Right atrium auricular region (tissue), 2 donors: ENCODE results near the gene DDX4. TPM values are rescaled to one million over a fixed set of nuclear protein-coding genes. Genes with fewer than 3 reads are reported as not detected.
"Not testable (repeated sequence)": the region's sequence is repeated elsewhere in the genome, so short reads cannot be mapped to it uniquely, and the experiment has no call there.

Experiments
- DNase-seq: peaks from one replicate; pipeline ENCODE4 v3.0.0-alpha.2; 2019; ENCODE audit warnings: low spot score
- H3K27ac ChIP-seq, 2 donors: fragments of 200-600 bp; sonication (generic); 1 replicate in 1 of 2; 2 replicates in 1 of 2; pipeline ENCODE4 v1.5.1; 2016 to 2019
- H3K27me3 ChIP-seq, 2 donors: fragments of 200-600 bp; sonication (generic); one replicate each; pipeline versions ENCODE4 v1.5.1 to v1.6.0; 2017 to 2019
- H3K36me3 ChIP-seq: fragments of 200-600 bp; sonication (generic); one replicate; pipeline ENCODE4 v1.5.1; 2016
- H3K4me1 ChIP-seq, 2 donors: fragments of 200-600 bp; sonication (generic); one replicate each; pipeline versions ENCODE4 v1.5.1 to v1.6.0; 2017 to 2019
- H3K4me3 ChIP-seq, 2 donors: fragments of 200-600 bp; sonication (generic); 1 replicate in 1 of 2; 2 replicates in 1 of 2; pipeline ENCODE4 v1.5.1; 2017 to 2019; ENCODE audit warnings: mild to moderate bottlenecking in 1 of 2, moderate library complexity in 1 of 2
- H3K9me3 ChIP-seq, 2 donors: fragments of 200-600 bp; sonication (generic); one replicate each; pipeline ENCODE4 v1.5.1; 2019
- CTCF ChIP-seq, 2 donors: fragments of 200-600 bp; sonication (generic); IDR thresholded peaks; one replicate each; pipeline ENCODE4 v1.5.1; 2019; ENCODE audit warnings: antibody characterized with exemption in 2 of 2
- total RNA-seq, 2 donors: library from RNA; depleted of rRNA; stranded (reverse); fragments of >200 nt; gene quantifications; one replicate each; pipeline ENCODE4 v1.1.0, GENCODE V29; 2016

Gene DDX4
- total RNA-seq, 2 donors from 2014 or later: not detected

GRCh38 chr5:55714749-55715148 lies 23.1 kb upstream of the DDX4 start:
- no peak overlapping the region for H3K27ac ChIP-seq
- no peaks in the 10 kb centered on the region for H3K27me3 ChIP-seq
- H3K9me3 ChIP-seq: no peaks in the 10 kb centered on the region
- no peak for DNase-seq
- peaks cover 0 to 11% of the 10 kb centered on the region in 2 donors for H3K4me1 ChIP-seq
- TF ChIP-seq CTCF (IDR thresholded peaks at IDR 0.05): no peak
- no peaks in the 10 kb centered on the region for H3K36me3 ChIP-seq
- H3K4me3 ChIP-seq: no peak overlapping the region

GRCh38 chr5:55715519-55716078 lies 22.3 kb upstream of the DDX4 start:
- TF ChIP-seq CTCF (IDR thresholded peaks at IDR 0.05): no peak
- peaks cover 0 to 11% of the 10 kb centered on the region in 2 donors for H3K4me1 ChIP-seq
- no peak for DNase-seq
- H3K27me3 ChIP-seq: no peaks in the 10 kb centered on the region
- no peak overlapping the region for H3K4me3 ChIP-seq
- H3K9me3 ChIP-seq: no peaks in the 10 kb centered on the region
- no peaks in the 10 kb centered on the region for H3K36me3 ChIP-seq
- no peak overlapping the region for H3K27ac ChIP-seq

- H3K27ac ChIP-seq, H3K4me1 ChIP-seq, H3K9me3 ChIP-seq, DNase-seq, H3K36me3 ChIP-seq, H3K4me3 ChIP-seq, H3K27me3 ChIP-seq: not testable (repeated sequence)
Observed at GRCh38 chr5:55719026-55719425, 18.8 kb upstream of the DDX4 start.

GRCh38 chr5:55720188-55720703 lies 17.6 kb upstream of the DDX4 start:
- no peaks in the 10 kb centered on the region for H3K4me1 ChIP-seq
- no peak for TF ChIP-seq CTCF (IDR thresholded peaks at IDR 0.05)
- H3K36me3 ChIP-seq: no peaks in the 10 kb centered on the region
- H3K27me3 ChIP-seq: no peaks in the 10 kb centered on the region
- H3K27ac ChIP-seq: no peak overlapping the region
- H3K9me3 ChIP-seq: no peaks in the 10 kb centered on the region
- DNase-seq: no peak
- no peak overlapping the region for H3K4me3 ChIP-seq

- Histone ChIP-seq H3K27me3 (no peaks in the 10 kb centered on the region), H3K27ac (no peak overlapping the region), H3K9me3 (no peaks in the 10 kb centered on the region), H3K4me3 (no peak overlapping the region), H3K4me1 (no peaks in the 10 kb centered on the region), H3K36me3 (no peaks in the 10 kb centered on the region)
- DNase-seq: no peak
- no peak for TF ChIP-seq CTCF (IDR thresholded peaks at IDR 0.05)
Observed at GRCh38 chr5:55724281-55724680, 13.6 kb upstream of the DDX4 start.

GRCh38 chr5:55731848-55732247 lies 6.0 kb upstream of the DDX4 start:
- H3K9me3 ChIP-seq: no peaks in the 10 kb centered on the region
- no peaks in the 10 kb centered on the region for H3K27me3 ChIP-seq
- H3K4me3 ChIP-seq: no peak overlapping the region
- no peak overlapping the region for H3K27ac ChIP-seq
- no peaks in the 10 kb centered on the region for H3K36me3 ChIP-seq
- H3K4me1 ChIP-seq: no peaks in the 10 kb centered on the region
- no peak for TF ChIP-seq CTCF (IDR thresholded peaks at IDR 0.05)
- DNase-seq: no peak
